GM12801 (cell line): ENCODE data around the gene SND1.

Source experiments
- CTCF ChIP-seq: IDR thresholded peaks from one replicate; pipeline ENCODE4 v1.5.1; 2011; ENCODE audit warnings: control low read depth; ENCODE audit not compliant: insufficient read length; ENCODE audit errors: extremely low read depth

Gene SND1

GRCh38 chr7:127809261-127809702 lies 157.3 kb downstream of the SND1 start:
- TF ChIP-seq CTCF, result no peak

GRCh38 chr7:127810113-127810512 lies 158.1 kb downstream of the SND1 start:
- TF ChIP-seq CTCF, result no peak

- TF ChIP-seq CTCF, result no peak
Observed at GRCh38 chr7:127810696-127811660, 159.0 kb downstream of the SND1 start.

GRCh38 chr7:127812540-127812939 lies 160.5 kb downstream of the SND1 start:
- TF ChIP-seq CTCF, result no peak

GRCh38 chr7:127813991-127814541 lies 162.1 kb downstream of the SND1 start:
- no peak for TF ChIP-seq CTCF

GRCh38 chr7:127815631-127816145 lies 163.7 kb downstream of the SND1 start:
- TF ChIP-seq CTCF, result no peak

GRCh38 chr7:127816354-127817190 lies 164.6 kb downstream of the SND1 start:
- TF ChIP-seq CTCF, result no peak
